IPS-15b (cell line): ENCODE results near the gene AOPEP.

ENCODE experiments used
- H3K27me3 ChIP-seq: one replicate; pipeline ENCODE4 v1.6.1; 2013; ENCODE audit warnings: low read length; ENCODE audit not compliant: control insufficient read depth, insufficient read depth
- H3K36me3 ChIP-seq: one replicate; pipeline ENCODE4 v1.6.1; 2013; ENCODE audit warnings: low read length; ENCODE audit not compliant: control insufficient read depth, insufficient read depth
- H3K4me1 ChIP-seq: one replicate; pipeline ENCODE4 v1.6.1; 2013; ENCODE audit warnings: mild to moderate bottlenecking, low read length; ENCODE audit not compliant: control insufficient read depth, insufficient read depth
- H3K4me3 ChIP-seq: one replicate; pipeline ENCODE4 v1.5.1; 2013; ENCODE audit warnings: low read depth, low read length
- H3K9ac ChIP-seq: one replicate; pipeline ENCODE4 v1.6.1; 2013; ENCODE audit warnings: low read depth, mild to moderate bottlenecking, low read length
- H3K9me3 ChIP-seq: one replicate; pipeline ENCODE4 v1.6.1; 2013; ENCODE audit warnings: mild to moderate bottlenecking, low read length; ENCODE audit not compliant: control insufficient read depth, insufficient read depth

The AOPEP gene

DNA sequence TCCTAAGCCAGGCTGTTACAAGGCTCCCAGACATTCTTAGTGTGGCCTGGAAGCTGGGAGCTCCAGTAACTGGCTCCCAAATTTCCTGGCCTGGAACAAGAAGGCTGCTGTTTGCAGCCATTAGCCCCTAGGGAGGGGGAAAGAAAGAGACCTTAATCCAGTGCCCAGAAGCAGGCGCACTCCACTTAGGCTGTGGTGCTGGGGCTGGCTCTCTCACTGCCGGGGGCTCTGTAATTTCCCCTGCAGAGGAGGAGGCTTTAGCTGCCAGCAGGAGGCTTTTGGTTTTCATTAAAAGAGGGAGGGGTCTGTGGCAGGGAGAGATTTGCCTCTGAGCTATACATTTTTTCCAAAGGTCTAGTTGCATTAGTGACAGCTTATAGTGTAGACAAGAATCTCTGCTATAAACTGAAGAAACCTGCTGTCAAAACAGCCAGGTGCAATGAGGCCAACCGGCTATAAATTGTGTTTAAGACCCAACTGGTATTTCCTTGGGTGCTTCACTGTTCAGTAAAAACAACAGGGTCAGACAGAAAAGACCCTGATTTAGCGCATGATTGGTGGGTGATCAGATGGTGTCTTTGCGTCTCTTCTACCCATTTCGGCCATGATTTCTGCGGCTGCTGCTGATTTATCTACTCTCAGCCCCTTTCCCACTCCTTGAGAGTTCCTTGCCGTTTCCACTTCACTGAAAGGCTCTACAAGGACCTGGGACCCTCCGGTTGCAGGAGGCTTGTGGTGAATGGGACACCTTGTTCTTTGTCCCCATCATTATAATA, 254.6 kb downstream of the AOPEP start:
- no peaks in the 10 kb centered on the region for H3K36me3 ChIP-seq
- no peaks in the 10 kb centered on the region for H3K27me3 ChIP-seq
- peaks cover 8% of the 10 kb centered on the region for H3K4me1 ChIP-seq
- no peak overlapping the region for H3K9ac ChIP-seq
- H3K9me3 ChIP-seq, result no peaks in the 10 kb centered on the region
- H3K4me3 ChIP-seq, result no peak overlapping the region

DNA sequence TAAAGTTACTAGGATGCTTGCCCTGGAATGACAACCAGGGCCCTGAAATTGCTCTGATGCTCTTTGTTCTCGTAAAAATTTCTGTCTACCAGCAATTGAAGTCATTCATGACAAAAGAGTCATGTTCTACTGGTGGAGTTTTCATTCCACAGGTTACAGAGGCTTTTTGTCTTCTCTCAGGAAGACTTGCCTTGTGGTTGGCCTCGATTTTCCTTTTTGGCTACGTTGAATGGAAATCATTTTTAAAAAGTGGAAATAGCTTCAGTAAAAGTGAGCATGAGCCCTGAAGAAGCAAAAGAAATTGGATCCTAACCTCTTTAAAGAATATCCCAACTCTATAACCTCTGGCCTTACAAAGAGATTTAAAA, 255.2 kb downstream of the AOPEP start:
- Histone ChIP-seq H3K9ac (no peak overlapping the region), H3K9me3 (no peaks in the 10 kb centered on the region), H3K4me1 (peaks cover 8% of the 10 kb centered on the region), H3K36me3 (no peaks in the 10 kb centered on the region), H3K27me3 (no peaks in the 10 kb centered on the region), H3K4me3 (no peak overlapping the region)

DNA sequence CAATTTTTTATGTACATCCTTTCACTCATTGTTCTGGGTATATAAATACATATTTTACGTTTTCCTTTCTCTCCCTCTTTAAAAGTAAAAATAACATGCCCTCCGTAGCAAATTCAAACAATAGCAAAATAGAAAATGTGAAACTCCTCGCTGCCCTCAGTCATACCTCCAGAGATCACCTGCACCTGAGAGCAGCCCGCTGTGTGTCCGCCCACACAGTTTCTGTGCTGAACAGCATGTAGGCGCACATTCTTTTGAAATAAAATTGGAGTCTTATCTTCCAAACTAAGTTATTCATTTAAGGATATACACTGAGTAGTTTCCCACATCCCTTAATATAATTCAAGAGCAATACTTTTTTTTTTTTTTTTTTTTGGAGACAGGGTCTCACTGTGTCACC, 255.7 kb downstream of the AOPEP start:
- Histone ChIP-seq H3K4me3 (no peak overlapping the region), H3K4me1 (peaks cover 8% of the 10 kb centered on the region), H3K36me3 (no peaks in the 10 kb centered on the region), H3K9ac (no peak overlapping the region), H3K9me3 (no peaks in the 10 kb centered on the region), H3K27me3 (no peaks in the 10 kb centered on the region)

DNA sequence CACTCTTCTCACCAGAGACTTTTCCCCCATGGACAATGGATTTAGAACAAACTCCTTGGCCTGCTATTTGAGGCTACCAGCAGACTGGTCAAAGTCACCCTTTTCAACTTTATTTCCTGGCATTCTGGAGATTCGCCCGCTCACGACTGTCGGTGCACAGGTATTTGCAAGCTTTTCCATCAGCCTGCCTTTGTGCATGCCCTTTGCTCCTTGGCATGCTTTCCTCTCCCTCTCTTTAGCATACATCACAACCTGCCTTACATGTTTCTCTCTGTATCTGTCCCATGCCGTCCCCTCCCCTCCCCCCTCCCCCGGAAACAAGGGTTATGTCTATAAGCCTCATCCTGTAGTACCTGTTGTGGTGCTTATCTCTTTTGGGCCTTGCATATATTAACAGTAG, 257.1 kb downstream of the AOPEP start:
- Histone ChIP-seq H3K36me3 (no peaks in the 10 kb centered on the region), H3K9me3 (no peaks in the 10 kb centered on the region), H3K9ac (no peak overlapping the region), H3K4me1 (peaks cover 8% of the 10 kb centered on the region), H3K27me3 (no peaks in the 10 kb centered on the region), H3K4me3 (no peak overlapping the region)

DNA sequence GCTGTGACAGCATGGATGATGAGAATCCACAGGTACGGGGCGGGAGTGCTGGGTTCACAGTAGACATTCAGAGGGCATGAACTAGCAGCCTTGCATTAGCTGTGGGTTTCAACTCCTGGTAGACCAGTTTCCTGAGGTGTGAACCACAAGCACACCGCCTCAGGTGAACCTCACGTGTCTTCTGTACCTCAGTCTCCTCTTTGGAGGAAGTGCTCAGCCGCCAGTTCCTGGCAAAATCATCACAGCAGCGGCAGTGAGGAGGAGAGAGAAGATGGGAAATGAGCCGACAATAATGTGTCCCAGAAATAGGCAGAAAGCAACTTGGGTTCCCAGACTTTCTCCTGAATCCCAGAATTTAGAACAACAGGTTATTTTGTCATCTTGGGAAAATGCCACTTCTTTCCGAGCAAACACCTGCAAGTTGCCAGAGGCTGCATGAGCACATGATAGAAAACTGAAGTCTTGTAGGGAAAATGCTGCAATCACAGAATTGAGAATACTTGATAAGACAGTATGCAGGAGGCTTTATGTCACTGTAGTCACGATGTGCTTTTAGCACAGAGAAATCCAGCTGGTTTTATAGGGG, 258.5 kb downstream of the AOPEP start:
- Histone ChIP-seq H3K27me3 (no peaks in the 10 kb centered on the region), H3K4me1 (peaks cover 8% of the 10 kb centered on the region), H3K9ac (no peak overlapping the region), H3K9me3 (no peaks in the 10 kb centered on the region), H3K4me3 (no peak overlapping the region), H3K36me3 (no peaks in the 10 kb centered on the region)

DNA sequence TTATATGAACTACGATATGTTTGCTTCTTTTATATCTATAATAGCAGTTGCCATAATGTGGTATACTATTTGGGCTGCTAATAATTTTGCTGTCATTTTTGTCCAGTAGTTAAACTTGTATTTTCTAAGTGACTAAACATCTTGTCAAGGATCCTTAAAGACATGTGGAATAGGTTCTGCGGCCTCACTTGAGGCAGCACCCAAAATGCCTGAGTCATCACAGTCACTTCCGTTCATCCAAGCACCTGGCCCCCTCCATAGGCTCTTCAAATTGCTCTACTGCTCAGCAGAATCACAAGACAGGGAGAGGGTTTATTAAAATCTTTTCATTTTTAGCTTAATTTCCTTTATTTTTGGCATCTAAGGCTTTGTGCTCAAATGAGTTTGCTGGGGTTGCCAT, 259.1 kb downstream of the AOPEP start:
- no peaks in the 10 kb centered on the region for H3K27me3 ChIP-seq
- no peaks in the 10 kb centered on the region for H3K36me3 ChIP-seq
- no peak overlapping the region for H3K9ac ChIP-seq
- no peak overlapping the region for H3K4me3 ChIP-seq
- peaks cover 7% of the 10 kb centered on the region for H3K4me1 ChIP-seq
- H3K9me3 ChIP-seq, result no peaks in the 10 kb centered on the region

DNA sequence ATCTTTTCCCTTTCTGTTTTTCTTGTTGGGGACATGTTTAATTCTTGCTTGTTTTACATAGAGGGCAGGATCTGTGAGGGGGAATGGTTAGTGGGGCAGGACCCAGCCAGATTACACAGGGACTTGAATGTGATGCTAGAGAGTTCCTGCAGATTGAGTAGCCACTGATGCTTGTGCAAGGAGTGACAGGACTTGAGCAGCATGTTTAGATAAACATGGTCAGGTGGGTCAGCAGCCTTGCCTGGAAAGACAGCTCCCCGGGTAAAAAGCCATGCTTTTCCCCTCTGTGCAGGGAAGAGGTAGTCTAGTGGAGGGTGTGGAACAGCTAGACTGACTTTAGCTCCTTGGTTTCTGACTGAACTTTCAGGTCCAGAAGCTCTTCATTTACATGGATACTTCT, 261.2 kb downstream of the AOPEP start:
- no peaks in the 10 kb centered on the region for H3K9me3 ChIP-seq
- H3K4me1 ChIP-seq, result no peaks in the 10 kb centered on the region
- no peaks in the 10 kb centered on the region for H3K27me3 ChIP-seq
- no peak overlapping the region for H3K9ac ChIP-seq
- no peaks in the 10 kb centered on the region for H3K36me3 ChIP-seq
- H3K4me3 ChIP-seq, result no peak overlapping the region

DNA sequence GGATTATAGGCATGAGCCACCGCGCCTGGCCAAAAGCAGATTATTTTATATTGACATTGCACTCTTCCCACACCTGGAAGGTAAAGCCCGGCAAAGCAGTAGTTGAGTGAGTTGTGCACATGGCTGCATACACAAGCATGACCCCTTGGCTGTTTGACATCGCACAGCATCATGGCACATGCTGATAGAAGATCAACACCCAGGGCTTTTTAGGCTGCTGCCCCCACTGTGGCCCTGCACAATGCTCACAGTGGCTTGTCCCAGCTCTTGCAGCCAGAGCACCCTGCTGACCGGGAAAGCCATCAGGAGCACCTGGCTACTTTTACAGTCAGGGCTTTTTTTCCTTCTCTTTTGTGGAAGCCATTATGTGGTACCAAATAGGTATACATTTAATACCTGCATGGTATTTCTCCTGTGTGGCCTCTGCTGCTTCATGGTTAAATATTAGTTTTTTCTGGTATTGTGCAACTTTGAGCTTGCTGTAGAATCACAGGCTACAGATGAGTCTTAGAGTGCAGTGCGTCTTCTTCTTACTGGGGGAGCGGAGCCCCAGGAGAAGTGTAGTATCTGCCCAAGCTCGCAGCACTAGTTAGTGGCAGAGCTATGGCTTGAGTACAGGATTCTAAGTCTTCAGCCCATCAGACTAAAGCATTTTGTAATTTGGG, 264.5 kb downstream of the AOPEP start:
- Histone ChIP-seq H3K4me3 (no peak overlapping the region), H3K36me3 (no peaks in the 10 kb centered on the region), H3K9me3 (no peaks in the 10 kb centered on the region), H3K9ac (no peak overlapping the region), H3K4me1 (no peaks in the 10 kb centered on the region), H3K27me3 (no peaks in the 10 kb centered on the region)

DNA sequence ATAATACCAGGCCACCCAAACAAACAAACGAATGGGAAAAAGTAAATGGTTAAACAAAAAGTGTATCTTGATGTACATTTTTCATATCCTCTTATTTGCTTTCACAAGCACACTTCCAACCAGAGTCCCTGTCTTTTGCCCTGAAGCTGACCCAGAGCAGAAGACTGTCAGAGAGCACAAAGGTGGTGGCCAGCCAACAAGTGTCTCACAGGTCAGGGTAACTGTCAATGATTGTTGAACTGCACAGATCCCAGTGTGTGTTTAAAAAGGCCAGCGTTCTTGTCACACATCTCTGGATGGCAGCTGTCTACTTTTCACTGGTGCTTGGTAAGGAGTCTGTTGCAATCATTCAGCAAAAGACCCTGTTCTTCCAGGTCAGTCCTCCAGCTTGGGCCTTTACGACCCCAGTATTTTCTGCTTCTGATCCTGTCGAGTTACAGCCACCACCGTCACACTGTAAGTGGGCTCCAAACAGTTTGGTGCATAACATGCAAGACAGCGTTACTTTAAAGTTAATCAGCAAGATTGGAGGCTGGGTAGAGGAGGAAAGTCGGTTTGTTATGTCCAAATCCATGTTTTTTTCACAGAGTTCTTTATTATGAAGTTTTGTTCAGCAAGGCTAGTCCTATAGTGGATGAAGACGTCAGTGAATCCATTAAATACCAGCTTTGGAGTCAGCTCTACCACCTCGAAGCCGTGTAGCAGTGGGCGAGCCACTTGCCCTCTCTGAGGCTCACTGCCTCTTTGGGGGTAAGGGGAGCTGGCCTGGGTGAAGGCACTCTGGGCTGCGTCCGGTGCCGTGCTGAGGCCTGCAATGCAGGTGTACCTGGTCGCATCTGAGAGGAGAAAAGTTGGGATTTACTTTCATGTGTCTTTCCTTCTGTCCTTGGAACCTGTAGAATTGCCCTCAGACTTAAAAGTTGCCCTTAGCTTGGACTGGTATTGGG, 265.7 kb downstream of the AOPEP start:
- Histone ChIP-seq H3K4me1 (no peaks in the 10 kb centered on the region), H3K27me3 (no peaks in the 10 kb centered on the region), H3K36me3 (no peaks in the 10 kb centered on the region)

DNA sequence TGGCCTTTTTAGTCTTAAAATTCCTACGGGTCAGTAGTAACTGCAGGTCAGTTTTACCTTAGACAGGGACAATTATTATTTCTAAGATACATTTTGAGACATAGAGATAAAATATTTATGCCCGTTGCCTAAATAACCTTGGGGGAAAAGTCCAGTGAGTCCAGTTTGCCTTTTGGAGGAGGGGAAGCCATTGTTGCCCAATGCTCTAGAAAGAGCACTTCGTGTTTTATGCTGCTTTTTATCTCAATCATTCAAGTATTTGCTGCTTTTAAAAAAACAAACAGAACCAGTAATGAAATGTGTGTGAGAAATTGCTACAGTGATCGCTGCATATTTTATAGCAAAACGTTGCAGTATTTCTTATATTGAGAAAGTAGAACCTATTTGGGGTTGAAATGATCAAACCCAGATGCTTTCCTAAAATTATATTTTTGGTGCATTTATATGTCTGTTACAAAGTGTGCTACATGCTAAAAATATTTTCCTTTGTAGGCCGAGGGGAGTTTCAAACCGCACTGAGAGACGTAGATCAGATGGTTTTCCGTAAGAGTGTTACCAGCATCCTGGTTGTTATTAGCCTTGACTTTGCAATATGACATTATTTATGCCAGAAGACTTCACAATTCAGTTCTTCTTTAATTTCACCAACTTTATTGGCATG, 266.8 kb downstream of the AOPEP start:
- H3K27me3 ChIP-seq, result no peaks in the 10 kb centered on the region
- no peaks in the 10 kb centered on the region for H3K9me3 ChIP-seq
- no peak overlapping the region for H3K9ac ChIP-seq
- no peaks in the 10 kb centered on the region for H3K4me1 ChIP-seq
- no peak overlapping the region for H3K4me3 ChIP-seq
- no peaks in the 10 kb centered on the region for H3K36me3 ChIP-seq

More for the DNA sequence above, 265.7 kb downstream of the AOPEP start:
- H3K4me3 ChIP-seq, result no peak overlapping the region
- H3K9me3 ChIP-seq, result no peaks in the 10 kb centered on the region
- no peak overlapping the region for H3K9ac ChIP-seq

DNA sequence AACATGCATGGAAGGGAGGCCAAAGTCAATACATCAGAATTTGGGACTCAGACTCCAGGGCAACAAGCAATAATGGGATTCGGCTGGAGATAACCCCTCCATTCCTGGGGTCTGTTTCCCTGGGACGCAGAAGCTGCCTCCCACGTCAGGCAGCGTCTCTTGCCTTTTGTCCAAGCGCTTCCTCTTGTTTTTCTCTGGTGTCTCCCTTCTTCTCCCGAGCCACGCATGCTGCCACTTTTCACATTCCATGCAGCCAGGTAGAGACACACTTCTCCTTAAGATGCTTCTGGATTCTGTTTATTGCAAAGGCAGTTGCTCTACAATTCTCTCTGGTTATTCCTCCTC, 267.3 kb downstream of the AOPEP start:
- H3K27me3 ChIP-seq, result no peaks in the 10 kb centered on the region
- no peaks in the 10 kb centered on the region for H3K9me3 ChIP-seq
- no peak overlapping the region for H3K4me3 ChIP-seq
- H3K4me1 ChIP-seq, result no peaks in the 10 kb centered on the region
- H3K36me3 ChIP-seq, result no peaks in the 10 kb centered on the region
- H3K9ac ChIP-seq, result no peak overlapping the region
